SK-N-SH (cell line): Measurements from ENCODE around the gene AGAP1. TPM values are rescaled to one million over a fixed set of nuclear protein-coding genes. Genes with fewer than 3 reads are reported as not detected.

Experiments
- CTCF ChIA-PET: fragments of 300-600, 350-600 bp; formaldehyde crosslinking; extraction: SDS; loops from one replicate; lab custom pipeline; 2021; lab: Yijun Ruan, JAX
- POLR2A ChIA-PET: fragments of 350-600 bp; sonication (Branson Sonifier 250); formaldehyde crosslinking; extraction: SDS; loops from one replicate; lab custom pipeline; 2020; ENCODE audit warnings: antibody characterized with exemption, inconsistent platforms; lab: Yijun Ruan, JAX
- DNase-seq: peaks from one replicate; pipeline ENCODE4 v3.0.0; 2012
- H2AFZ ChIP-seq: fragments of 200-600 bp; sonication (generic); 2 replicates; pipeline ENCODE4 v1.8.1; 2016; ENCODE audit warnings: antibody characterized with exemption, mild to moderate bottlenecking, low read depth
- H3F3A ChIP-seq: fragments of 200-600 bp; sonication (generic); replicated peaks from 2 replicates; pipeline ENCODE3; 2016; ENCODE audit warnings: antibody characterized with exemption, mild to moderate bottlenecking; ENCODE audit not compliant: insufficient read depth
- H3K27ac ChIP-seq, 2 experiments: fragments of 200-500 bp in 1 of 2; fragments of 200-600 bp in 1 of 2; sonication (Bioruptor generic) in 1 of 2; sonication (generic), shearing (Covaris generic) in 1 of 2; 2 replicates each; pipeline versions ENCODE4 v1.5.1 to v1.6.1; 2014 to 2016; ENCODE audit warnings: low read depth in 2 of 2, inconsistent platforms in 1 of 2, low read length in 1 of 2, mild to moderate bottlenecking in 1 of 2, mixed read lengths in 1 of 2
- H3K27me3 ChIP-seq: fragments of 200-600 bp; sonication (generic), shearing (Covaris generic); 2 replicates; pipeline ENCODE4 v1.6.1; 2016; ENCODE audit warnings: mixed run types; ENCODE audit not compliant: insufficient read depth
- H3K36me3 ChIP-seq, 2 experiments: fragments of 200-500 bp in 1 of 2; fragments of 200-600 bp in 1 of 2; sonication (Bioruptor generic) in 1 of 2; sonication (generic) in 1 of 2; replicated peaks in 1 of 2; 2 replicates each; pipeline versions ENCODE3 to v1.5.1; 2014 to 2016; ENCODE audit warnings: low read length in 1 of 2, mild to moderate bottlenecking in 1 of 2; ENCODE audit not compliant: insufficient read depth in 2 of 2, control insufficient read depth in 1 of 2
- H3K4me1 ChIP-seq, 2 experiments: fragments of 200-500 bp in 1 of 2; fragments of 200-600 bp in 1 of 2; sonication (Bioruptor generic) in 1 of 2; sonication (generic), shearing (Covaris generic) in 1 of 2; 2 replicates each; pipeline versions ENCODE4 v1.5.1 to v1.6.1; 2014 to 2016; ENCODE audit warnings: low read depth in 1 of 2, low read length in 1 of 2, mixed run types in 1 of 2; ENCODE audit not compliant: insufficient read depth in 2 of 2, control insufficient read depth in 1 of 2
- H3K4me2 ChIP-seq: fragments of 200-600 bp; sonication (generic), shearing (Covaris generic); 2 replicates; pipeline ENCODE4 v1.6.1; 2017; ENCODE audit warnings: mixed run types
- H3K4me3 ChIP-seq, 2 experiments: fragments of 200-500 bp in 1 of 2; fragments of 200-600 bp in 1 of 2; sonication (Bioruptor generic) in 1 of 2; sonication (generic), shearing (Covaris generic) in 1 of 2; 2 replicates each; pipeline versions ENCODE4 v1.5.1 to v1.8.1; 2014 to 2016; ENCODE audit warnings: low read depth in 2 of 2, inconsistent platforms in 1 of 2, low read length in 1 of 2, mild to moderate bottlenecking in 1 of 2, mixed read lengths in 1 of 2, moderate library complexity in 1 of 2
- H3K79me2 ChIP-seq: fragments of 200-600 bp; sonication (generic); 2 replicates; pipeline ENCODE4 v1.8.1; 2017; ENCODE audit warnings: mild to moderate bottlenecking; ENCODE audit not compliant: insufficient read depth
- H3K9ac ChIP-seq: fragments of 200-600 bp; sonication (generic); 2 replicates; pipeline ENCODE4 v1.6.1; 2017; ENCODE audit warnings: mixed run types
- H3K9me2 ChIP-seq: fragments of 200-600 bp; sonication (generic); 2 replicates; pipeline ENCODE4 v1.6.1; 2017; ENCODE audit warnings: mixed run types
- H3K9me3 ChIP-seq: fragments of 200-600 bp; sonication (generic); 2 replicates; pipeline ENCODE4 v1.6.1; 2017; ENCODE audit warnings: mixed run types, mild to moderate bottlenecking, moderate library complexity
- H4K20me1 ChIP-seq: fragments of 200-600 bp; sonication (generic); 2 replicates; pipeline ENCODE4 v1.6.1; 2017; ENCODE audit warnings: mild to moderate bottlenecking, mixed run types; ENCODE audit not compliant: insufficient read depth
- CHD2 ChIP-seq: fragments of 150-350 bp; IDR thresholded peaks from 2 replicates; pipeline ENCODE4 v1.6.1; 2018; ENCODE audit warnings: low read length; ENCODE audit not compliant: partially characterized antibody
- ELF1 ChIP-seq: IDR thresholded peaks from 2 replicates; pipeline ENCODE4 v1.4.0; 2012
- FOXJ3 ChIP-seq: sonication (generic); formaldehyde crosslinking; IDR thresholded peaks from 2 replicates; pipeline ENCODE4 v1.5.1; 2020; ENCODE audit warnings: mild to moderate bottlenecking, missing genetic modification reagents
- GATA2 ChIP-seq: sonication (generic); formaldehyde crosslinking; IDR thresholded peaks from 2 replicates; pipeline ENCODE4 v1.5.0; 2020; ENCODE audit warnings: mild to moderate bottlenecking, missing genetic modification reagents
- JUND ChIP-seq: IDR thresholded peaks from 2 replicates; pipeline ENCODE4 v1.4.0; 2012
- MXI1 ChIP-seq: IDR thresholded peaks from 2 replicates; pipeline ENCODE4 v1.6.1; 2012; ENCODE audit warnings: mild to moderate bottlenecking, low read depth, low read length, improper control_type of control experiment
- RAD21 ChIP-seq: IDR thresholded peaks from 2 replicates; pipeline ENCODE4 v1.6.1; 2012; ENCODE audit warnings: mild to moderate bottlenecking, low read length
- RFX5 ChIP-seq: IDR thresholded peaks from 2 replicates; pipeline ENCODE4 v1.6.1; 2012; ENCODE audit warnings: mild to moderate bottlenecking, improper control_type of control experiment, low read length
- SMC3 ChIP-seq: IDR thresholded peaks from 2 replicates; pipeline ENCODE4 v1.6.1; 2012; ENCODE audit warnings: low read depth, low read length, improper control_type of control experiment
- TAF1 ChIP-seq: IDR thresholded peaks from 2 replicates; pipeline ENCODE4 v1.6.1; 2012; ENCODE audit warnings: low read depth, mild to moderate bottlenecking, low read length, moderate library complexity, borderline replicate concordance
- YY1 ChIP-seq: IDR thresholded peaks from 2 replicates; pipeline ENCODE4 v1.4.0; 2012; ENCODE audit warnings: low read depth, mild to moderate bottlenecking
- ZBTB33 ChIP-seq: IDR thresholded peaks from 2 replicates; pipeline ENCODE4 v1.4.0; 2012; ENCODE audit warnings: low read depth, borderline replicate concordance
- WGBS: methylation state at CpG from one replicate; pipeline ENCODE4 v1.1.6; 2017; ENCODE audit warnings: low lambda C conversion rate; 5-methylcytosine and 5-hydroxymethylcytosine counted together
- polyA plus RNA-seq, 3 experiments: library from polyadenylated mRNA; depleted of rRNA; stranded (reverse); fragments of >200 nt; gene quantifications; 2 replicates each; pipeline ENCODE4 v1.2.3, GENCODE V29; 2012

Gene AGAP1
- polyA plus RNA-seq, 1 of the 3 experiments (the other 2 are of a cell fraction) = 8.8 TPM

DNA sequence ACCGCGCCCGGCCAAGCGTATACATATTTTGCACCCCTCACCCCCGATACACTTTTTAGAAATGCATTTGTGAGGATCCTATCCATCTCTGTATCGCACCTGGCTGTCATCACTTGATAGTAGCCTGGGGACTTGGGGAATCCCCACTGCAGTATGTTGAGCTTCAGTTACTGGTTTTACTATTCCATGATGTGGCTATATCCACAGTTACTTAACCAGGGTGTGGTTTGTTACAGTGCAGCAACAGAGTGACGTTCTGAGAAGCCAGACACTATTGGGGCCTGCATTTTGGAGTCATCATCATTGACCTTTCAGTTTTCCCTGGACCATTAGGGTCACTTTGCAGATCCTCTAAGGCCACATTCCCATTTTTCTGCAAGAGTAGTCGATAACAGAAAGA, 212.7 kb downstream of the AGAP1 start:
- no peak overlapping the region for H2AFZ ChIP-seq
- no peak for TF ChIP-seq JUND
- no peak for TF ChIP-seq CHD2
- TF ChIP-seq RFX5 = no peak
- TF ChIP-seq ZBTB33 = no peak
- no peaks in the 10 kb centered on the region for H3K9me2 ChIP-seq
- H4K20me1 ChIP-seq = peaks cover 5% of the 10 kb centered on the region
- ChIA-PET POLR2A (no interaction called here), CTCF (no interaction called here)
- peaks cover 26% of the 10 kb centered on the region; the same call in 1 of the 2 replicates for H3K79me2 ChIP-seq
- no peaks in the 10 kb centered on the region for H3K36me3 ChIP-seq
- no peaks in the 10 kb centered on the region for H3F3A ChIP-seq
- H3K9ac ChIP-seq = no peak overlapping the region
- H3K9me3 ChIP-seq = no peaks in the 10 kb centered on the region
- no peaks in the 10 kb centered on the region for H3K27me3 ChIP-seq
- no peak overlapping the region for H3K4me2 ChIP-seq
- H3K27ac ChIP-seq = no peak overlapping the region
- 89% methylated on average over 8 of the region's 8 CpGs for WGBS
- no peak overlapping the region for H3K4me3 ChIP-seq
- peaks cover 0 to 9% of the 10 kb centered on the region in 2 experiments; a peak in 1 of 4 replicates for H3K4me1 ChIP-seq
- no peak for DNase-seq

DNA sequence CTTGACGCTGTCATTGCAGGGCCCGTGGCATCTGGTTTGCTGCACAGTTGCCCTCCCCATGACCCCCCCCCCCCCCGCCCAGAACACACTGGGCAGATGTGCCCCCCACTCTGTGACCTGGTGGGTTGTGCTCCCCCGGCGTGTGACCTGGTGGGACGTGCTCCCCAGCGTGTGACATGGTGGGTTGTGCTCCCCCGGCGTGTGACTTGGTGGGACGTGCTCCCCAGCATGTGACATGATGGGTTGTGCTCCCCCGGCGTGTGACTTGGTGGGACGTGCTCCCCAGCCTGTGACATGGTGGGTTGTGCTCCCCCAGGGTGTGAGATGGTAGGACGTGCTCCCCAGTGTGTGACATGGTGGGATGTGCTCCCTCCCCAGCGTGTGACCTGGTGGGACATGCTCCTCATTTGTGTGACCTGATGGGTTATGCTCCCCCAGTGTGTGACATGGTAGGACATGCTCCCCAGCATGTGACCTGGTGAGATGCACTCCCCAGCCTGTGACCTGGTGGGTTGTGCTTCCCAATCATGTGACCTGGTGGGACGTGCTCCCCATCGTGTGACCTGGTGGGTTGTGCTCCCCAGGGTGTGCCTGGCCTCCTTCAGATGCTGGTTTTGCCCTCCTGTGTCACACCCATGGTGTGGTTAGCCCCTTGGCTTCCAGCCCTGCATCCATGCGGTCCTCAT, 213.7 kb downstream of the AGAP1 start:
- Histone ChIP-seq H3K79me2 (peaks cover 21% of the 10 kb centered on the region; the same call in 1 of the 2 replicates), H3K9ac (no peak overlapping the region), H3K4me1 (peaks cover 0 to 5% of the 10 kb centered on the region in 2 experiments; a peak in 1 of 4 replicates), H3K9me2 (no peaks in the 10 kb centered on the region), H3K36me3 (no peaks in the 10 kb centered on the region), H3K4me2 (no peak overlapping the region), H2AFZ (no peak overlapping the region), H3K4me3 (no peak overlapping the region), H3K27ac (no peak overlapping the region), H3F3A (no peaks in the 10 kb centered on the region), H3K9me3 (no peaks in the 10 kb centered on the region), H4K20me1 (peaks cover 5% of the 10 kb centered on the region), H3K27me3 (no peaks in the 10 kb centered on the region)
- WGBS = 100% methylated on average over 8 of the region's 18 CpGs
- POLR2A ChIA-PET = no interaction called here
- no peak for DNase-seq
- no peak for TF ChIP-seq YY1
- TF ChIP-seq MXI1 = no peak
- no peak for TF ChIP-seq SMC3
- no peak for TF ChIP-seq ZBTB33
- no peak for TF ChIP-seq JUND
- TF ChIP-seq RFX5 = no peak
- TF ChIP-seq ELF1 = no peak
- no peak for TF ChIP-seq CHD2
- no peak for TF ChIP-seq RAD21
- no peak for TF ChIP-seq TAF1
- no peak for TF ChIP-seq FOXJ3 (CRISPR knock-in tag)
- no peak for TF ChIP-seq GATA2 (CRISPR knock-in tag)
- CTCF ChIA-PET = interaction anchor here (2.0 kb wide), 1 partner anchor 39 kb away, joined by 8 read pairs; no protein-coding TSS in a partner anchor
